Fibroblast of lung (primary cell): Measurements from ENCODE around the gene FGF1.

Experiments used
- CTCF ChIP-seq, 2 donors: IDR thresholded peaks in 1 of 2; conservative IDR thresholded peaks in 1 of 2; 1 replicate in 1 of 2; 2 replicates in 1 of 2; pipeline ENCODE4 v1.5.1; 2011 to 2012; ENCODE audit warnings: low read length in 2 of 2, control low read depth in 1 of 2, inconsistent platforms in 1 of 2, low read depth in 1 of 2, mild to moderate bottlenecking in 1 of 2
- EZH2 ChIP-seq: IDR thresholded peaks from 2 replicates; pipeline ENCODE4 v1.5.1; 2012; ENCODE audit warnings: low read length, control low read depth, mild to moderate bottlenecking; ENCODE audit errors: missing control alignments

- TF ChIP-seq CTCF (conservative IDR thresholded peaks at IDR 0.05 in 1 of 2, IDR thresholded peaks at IDR 0.05 in 1 of 2; ENCODE audit: low read depth in 1 of 2, low read length in 2 of 2) (no peak), EZH2 (no peak)
Measured at GRCh38 chr5:142725231-142726187, 39.6 kb upstream of the FGF1 start.
